NCI-H1417 treated with DMSO at 0.1 percent for 48 hours (cell line): Measurements from ENCODE around the gene ASIC3.
"Not testable (repeated sequence)": the region's sequence is repeated elsewhere in the genome, so short reads cannot be mapped to it uniquely, and the experiment has no call there.

Experiments
- DNase-seq: peaks from one replicate; lab custom pipeline; 2025; lab: John Stamatoyannopoulos, UW

Gene ASIC3

DNA sequence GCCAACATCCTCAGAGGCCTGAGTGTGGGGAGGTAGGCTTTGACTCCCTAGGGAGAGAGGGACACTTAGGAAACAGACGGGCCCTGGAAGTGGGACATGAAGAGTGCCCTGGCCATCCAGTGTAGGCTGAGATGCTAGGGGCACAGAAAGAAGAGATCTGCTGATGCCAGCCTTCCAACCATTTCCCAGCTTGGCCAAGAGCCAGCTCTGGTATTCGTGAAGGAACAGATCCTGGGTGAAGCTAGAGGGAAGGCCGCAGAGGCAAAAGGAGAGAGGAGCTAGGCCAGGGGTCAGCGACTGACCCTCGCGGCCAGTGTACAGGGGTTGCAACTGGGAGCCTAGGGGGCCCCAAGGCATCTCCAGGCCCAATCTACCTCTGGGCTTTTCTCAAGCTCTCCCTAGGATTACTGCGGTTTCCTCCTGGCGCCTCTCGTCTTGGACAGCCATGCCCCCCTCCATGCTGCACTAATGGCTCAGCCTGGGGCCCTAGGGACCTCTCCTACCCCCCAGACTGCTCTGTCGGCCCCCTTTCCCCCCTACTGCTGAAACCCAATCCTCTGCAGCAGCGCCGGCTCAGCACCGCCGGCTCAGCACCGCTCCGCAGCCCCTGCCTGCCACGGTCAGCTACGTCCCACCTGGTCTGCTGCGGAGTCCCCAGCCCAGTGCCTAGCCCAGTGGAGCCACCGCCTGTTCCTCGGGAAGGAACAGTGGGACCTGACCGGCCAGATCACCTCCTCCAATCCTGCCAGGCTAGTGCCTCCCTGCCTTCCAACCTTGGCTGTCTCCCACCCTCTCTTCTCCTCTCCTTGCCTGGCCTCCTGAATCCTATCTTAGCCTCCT lies at the start of gene ASIC3:
Gene ASIC3 (plus strand): TSS at position 556 of the 840 bp plus-strand sequence. CDS start 355 bp downstream, outside the sequence.
- DNase-seq, result no peak

DNA sequence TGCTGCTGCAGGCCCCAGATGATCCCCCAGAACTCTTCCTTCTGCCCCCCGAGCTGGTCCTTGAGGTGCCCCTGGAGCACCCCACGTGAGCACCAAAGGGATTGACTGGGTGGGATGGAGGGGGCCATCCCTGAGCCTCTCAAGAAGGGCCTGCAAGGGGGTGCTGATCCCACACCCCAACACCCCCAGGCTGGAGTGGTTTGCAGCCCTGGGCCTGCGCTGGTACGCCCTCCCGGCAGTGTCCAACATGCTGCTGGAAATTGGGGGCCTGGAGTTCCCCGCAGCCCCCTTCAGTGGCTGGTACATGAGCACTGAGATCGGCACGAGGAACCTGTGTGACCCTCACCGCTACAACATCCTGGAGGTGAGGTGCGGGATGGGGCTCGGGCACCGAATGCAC lies 49.3 kb upstream of the ASIC3 start:
- DNase-seq, result no peak

DNA sequence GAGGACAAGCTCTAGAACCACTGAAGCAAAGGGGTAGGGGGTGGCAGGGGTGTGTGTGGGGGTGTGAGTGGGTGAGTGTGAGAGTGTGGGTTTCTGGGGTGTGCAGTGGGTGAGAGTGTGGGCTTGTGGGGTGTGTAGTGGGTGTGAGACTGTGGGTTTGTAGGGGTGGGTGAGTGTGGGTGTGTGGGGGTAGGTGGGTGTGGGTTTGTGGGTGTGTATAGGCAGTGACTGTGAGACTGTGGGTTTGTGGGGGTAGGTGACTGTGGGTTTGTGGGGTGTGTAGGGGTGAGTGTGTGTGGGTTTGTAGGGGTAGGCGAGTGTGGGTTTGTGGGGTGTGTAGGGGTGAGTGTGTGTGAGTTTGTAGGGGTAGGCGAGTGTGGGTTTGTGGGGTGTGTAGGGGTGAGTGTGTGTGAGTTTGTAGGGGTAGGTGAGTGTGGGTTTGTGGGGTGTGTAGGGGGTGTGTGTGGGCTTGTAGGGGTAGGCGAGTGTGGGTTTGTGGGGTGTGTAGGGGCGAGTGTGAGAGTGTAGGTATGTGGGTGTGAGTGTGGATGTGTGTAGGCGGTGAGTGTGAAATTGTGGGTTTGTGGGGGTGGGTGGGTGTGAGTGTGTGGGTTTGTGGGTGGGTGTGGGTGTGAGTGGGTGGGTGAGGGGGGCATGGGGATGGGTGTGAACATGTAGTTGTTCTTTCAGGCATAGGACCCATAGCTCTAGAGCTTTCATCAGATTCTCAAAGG lies 48.7 kb upstream of the ASIC3 start:
- DNase-seq, result no peak

DNA sequence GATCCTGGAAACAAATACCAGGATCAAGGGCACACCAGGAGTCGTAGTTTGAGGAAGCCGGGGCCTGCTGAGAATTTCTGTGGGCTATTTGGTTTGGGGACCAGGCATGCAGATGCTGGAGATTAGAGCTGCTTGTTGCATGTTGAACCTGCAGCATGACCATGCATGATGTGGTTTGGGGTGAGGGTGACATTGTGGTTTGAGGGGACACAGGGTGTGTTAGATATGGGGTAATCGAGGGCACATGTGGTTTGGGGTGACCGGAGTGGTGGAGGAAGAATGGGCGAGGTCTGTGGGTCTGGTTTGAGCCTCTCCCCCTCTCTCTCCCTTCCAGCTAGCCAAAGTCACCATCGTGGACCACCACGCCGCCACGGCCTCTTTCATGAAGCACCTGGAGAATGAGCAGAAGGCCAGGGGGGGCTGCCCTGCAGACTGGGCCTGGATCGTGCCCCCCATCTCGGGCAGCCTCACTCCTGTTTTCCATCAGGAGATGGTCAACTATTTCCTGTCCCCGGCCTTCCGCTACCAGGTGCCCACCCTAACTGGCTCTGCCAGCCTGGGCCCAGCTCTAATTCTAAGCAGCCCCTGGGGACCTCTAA lies 47.3 kb upstream of the ASIC3 start:
- no peak for DNase-seq

DNA sequence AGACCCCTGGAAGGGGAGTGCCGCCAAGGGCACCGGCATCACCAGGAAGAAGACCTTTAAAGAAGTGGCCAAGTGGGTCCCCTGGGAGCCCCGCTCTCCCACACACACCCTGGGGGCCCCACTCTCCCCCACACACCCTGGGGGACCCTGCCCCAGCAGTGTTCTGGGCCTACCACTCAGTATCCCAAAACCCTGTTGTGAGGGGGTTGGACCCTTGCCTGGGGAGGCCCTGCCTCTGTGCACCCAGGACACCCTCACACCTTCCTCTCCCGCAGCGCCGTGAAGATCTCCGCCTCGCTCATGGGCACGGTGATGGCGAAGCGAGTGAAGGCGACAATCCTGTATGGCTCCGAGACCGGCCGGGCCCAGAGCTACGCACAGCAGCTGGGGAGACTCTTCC lies 46.8 kb upstream of the ASIC3 start:
- DNase-seq, result no peak

DNA sequence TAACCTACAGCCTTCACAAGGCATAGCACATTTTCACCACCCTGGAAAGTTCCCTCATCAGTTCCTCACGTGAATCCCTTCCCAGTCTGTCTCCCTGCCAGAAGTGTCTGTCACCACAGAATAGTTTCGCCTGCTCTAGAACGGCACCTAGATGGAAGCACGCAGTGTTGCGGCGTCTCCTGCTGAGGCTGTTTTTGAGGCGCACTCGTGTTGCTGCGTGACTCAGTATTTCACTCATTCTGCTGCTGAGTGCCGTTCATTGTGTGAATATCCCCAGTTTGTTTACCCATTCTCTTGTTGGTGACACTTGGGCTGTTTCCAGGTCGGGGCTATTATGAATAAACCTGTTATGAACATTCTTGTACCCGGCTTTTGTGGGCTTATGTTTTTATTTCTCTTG lies 44.8 kb upstream of the ASIC3 start:
- DNase-seq, result no peak

DNA sequence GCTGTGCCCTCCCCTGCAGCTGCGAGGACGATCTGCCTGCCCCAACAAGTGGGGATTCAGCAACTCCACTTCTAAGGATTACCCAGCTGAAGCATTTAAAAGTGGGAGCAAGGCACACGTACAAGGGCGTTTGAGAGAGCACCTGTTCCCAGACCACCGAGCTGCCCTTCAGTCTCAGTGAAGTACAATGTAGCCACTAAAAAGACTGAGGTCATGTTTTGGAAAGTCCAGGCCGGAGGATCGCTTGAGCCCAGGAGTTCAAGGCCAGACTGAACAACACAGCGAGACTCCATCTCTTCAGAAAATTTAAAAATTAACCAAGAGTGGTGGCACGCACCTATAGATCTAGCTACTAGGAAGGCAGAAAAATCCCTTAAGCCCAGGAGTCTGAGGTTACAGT lies 42.8 kb upstream of the ASIC3 start:
- DNase-seq, result no peak

DNA sequence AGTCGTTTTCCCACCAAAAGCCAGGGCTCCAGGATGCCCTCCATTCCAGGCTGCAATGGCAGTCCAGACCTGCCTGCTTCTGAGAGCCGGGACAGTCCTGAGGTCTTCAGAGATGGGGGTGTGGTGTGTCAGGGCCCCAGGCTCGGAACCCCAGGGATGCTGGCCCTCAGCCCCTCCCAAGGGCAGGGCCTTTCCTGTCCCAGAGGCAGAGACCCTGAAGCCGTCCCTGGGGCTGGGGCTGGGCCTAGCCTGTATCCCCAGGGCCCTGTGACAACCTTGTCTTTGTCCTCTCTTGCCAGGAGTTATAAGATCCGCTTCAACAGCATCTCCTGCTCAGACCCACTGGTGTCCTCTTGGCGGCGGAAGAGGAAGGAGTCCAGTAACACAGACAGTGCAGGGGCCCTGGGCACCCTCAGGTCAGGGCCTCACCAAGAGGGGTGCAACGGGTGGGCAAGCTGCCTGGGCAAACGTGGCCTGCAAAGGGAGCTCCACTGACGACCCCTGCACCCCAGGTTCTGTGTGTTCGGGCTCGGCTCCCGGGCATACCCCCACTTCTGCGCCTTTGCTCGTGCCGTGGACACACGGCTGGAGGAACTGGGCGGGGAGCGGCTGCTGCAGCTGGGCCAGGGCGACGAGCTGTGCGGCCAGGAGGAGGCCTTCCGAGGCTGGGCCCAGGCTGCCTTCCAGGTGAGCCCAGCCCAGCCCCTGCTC lies 41.6 kb upstream of the ASIC3 start:
- no peak for DNase-seq

DNA sequence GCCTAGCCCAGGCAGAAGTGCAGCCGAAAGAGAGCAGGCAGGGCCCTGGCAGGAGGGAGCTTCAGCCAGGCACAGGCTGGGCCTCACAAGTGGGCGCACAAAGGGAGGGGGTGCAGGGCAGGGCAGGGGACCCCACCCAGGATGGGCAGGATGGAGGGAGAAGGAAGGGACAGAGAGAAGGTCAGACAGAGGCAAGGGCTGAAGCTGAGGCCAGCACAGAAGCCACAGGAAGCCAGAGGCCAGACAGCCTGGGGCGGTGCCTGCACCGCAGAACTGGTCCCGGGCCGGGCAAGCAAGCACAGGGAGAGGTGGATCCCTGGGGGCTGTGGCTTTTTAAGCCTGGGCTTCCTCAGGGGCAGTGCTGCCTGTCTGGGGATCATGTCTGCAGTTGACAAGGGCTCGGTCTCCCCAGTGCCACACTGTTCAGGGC lies 40.8 kb upstream of the ASIC3 start:
- no peak for DNase-seq

DNA sequence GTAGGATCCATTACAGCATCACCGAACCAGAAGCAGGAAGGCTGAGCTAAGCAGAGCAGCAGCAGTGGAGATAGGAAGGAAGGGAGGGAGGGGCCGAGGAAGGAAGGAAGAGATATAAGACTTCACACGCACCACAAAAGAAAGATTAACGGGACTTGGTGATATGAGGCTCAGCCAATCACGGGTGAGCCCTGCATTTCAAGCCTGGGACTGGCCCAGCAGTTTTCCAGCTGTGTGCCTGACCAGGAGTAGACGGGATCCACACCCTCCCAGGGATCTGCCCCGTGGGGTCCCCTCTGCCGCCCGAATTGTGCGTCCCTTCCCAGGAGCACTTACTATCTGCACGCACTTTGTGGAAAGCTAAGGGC lies 40.2 kb upstream of the ASIC3 start:
- DNase-seq, result no peak

DNA sequence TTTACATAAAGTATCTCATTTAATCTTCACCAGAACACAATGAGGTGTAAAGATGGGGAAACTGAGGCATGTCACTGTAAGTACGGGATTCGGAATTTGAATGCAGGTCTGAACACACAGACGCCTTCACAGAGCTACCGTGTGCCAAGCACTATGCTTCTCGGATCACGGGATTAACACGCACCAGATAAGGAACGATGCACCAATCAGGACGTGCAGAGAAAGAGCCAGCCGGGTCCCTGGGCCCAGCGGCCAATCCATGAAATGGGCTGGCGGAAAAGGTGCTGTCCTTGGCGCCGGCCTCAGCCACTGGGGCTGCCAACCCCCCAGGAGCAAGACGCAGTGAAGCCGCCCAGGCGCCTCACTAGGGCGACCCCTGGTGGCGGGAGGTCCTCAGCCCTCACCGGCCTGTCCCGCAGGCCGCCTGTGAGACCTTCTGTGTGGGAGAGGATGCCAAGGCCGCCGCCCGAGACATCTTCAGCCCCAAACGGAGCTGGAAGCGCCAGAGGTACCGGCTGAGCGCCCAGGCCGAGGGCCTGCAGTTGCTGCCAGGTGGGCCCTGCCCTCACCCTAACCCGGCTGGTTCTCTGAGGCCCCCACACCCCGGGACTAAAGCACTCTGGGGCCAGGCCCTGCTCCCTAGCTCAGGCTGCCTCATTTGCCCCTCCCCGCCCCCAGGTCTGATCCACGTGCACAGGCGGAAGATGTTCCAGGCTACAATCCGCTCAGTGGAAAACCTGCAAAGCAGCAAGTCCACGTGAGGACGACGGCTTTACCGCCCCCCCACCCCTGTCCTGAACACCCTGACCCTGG lies 39.6 kb upstream of the ASIC3 start:
- DNase-seq, result no peak

DNA sequence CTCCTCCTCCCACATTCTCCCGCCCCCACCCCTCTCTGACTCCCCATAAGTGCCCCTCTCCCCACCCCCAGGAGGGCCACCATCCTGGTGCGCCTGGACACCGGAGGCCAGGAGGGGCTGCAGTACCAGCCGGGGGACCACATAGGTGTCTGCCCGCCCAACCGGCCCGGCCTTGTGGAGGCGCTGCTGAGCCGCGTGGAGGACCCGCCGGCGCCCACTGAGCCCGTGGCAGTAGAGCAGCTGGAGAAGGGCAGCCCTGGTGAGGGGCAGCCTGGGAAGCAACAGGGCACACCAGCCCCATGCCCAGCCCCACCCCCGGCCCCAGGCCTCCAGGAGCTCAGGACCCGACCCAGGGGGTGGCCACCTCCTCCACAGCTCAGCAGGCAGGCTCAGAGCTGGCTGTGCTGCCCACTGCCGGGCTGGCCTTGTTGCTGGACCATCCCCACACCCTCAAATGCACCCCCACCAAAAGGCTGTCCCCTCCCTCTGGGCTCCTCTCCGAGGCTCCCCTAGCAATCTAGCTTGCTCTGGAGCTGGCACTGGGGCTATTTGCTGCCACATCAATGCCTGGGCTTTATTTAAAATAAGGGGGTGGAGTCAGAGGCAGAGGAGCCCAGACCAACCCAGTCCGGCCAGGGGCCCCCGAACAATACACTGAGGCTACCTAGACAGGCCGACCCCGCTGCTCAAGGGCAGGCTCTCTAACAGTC lies 38.8 kb upstream of the ASIC3 start:
- no peak for DNase-seq

DNA sequence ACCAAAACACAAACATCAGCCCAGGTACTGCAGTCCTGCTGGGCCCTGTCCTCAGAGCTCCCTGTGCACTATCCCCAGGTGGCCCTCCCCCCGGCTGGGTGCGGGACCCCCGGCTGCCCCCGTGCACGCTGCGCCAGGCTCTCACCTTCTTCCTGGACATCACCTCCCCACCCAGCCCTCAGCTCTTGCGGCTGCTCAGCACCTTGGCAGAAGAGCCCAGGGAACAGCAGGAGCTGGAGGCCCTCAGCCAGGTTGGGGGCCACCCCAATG lies 38.4 kb upstream of the ASIC3 start:
- no peak for DNase-seq

DNA sequence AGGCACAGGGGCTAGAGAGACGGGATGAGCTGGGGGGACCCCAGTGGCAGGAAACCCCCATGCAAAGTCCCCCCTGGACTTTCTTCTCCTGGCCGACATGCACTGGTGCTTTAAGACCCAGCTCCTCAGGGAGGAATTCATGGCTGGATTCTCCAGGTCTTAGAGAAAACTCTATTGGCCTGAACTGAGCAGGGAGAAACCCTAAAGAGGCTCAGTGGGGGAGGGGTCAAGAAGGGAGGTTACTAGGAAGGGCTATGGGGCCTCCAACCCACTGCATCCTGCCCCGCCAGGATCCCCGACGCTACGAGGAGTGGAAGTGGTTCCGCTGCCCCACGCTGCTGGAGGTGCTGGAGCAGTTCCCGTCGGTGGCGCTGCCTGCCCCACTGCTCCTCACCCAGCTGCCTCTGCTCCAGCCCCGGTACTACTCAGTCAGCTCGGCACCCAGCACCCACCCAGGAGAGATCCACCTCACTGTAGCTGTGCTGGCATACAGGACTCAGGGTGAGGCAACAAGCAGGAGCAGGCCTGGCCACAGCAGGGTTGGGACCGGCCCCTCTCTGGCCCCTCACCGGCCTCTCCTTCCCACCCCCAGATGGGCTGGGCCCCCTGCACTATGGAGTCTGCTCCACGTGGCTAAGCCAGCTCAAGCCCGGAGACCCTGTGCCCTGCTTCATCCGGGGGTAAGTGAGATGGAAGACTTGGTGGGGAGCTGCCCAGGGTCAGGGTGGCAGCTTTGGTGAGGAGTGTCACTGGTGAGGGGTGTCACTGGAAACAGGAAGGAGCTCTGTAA lies 37.8 kb upstream of the ASIC3 start:
- no peak for DNase-seq

DNA sequence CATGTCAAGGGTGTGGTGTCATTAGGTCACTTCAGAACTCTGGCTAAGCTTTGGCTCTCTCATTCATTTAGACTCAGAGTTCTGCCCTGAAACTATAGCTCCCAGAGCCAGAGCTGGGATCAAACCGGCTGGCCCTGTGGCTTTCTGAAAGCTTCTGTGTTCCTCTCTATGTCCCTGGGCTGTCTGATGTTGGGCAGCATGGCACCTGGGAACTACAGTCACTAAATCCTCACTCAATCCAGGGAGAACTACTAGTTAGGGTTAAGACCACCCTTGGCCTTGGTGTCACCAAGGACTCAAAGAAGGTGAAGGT lies 37.3 kb upstream of the ASIC3 start:
- no peak for DNase-seq

DNA sequence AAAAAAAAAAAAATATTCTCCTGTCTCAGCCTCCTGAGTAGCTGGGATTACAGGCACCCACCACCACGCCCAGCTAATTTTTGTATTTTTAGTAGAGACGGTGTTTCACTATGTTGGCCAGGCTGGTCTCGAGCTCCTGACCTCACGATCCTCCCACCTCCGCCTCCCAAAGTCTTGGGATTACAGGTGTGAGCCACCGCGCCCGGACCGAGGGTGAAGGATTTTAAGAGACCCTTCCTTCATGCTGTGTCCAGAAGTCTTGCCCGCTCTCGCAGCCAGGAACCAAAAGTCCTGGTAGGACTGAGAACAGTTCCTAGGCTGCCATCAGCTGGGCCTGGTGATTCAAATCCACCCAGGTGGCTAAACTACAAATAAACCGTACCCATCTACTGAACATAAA lies 36.7 kb upstream of the ASIC3 start:
- DNase-seq, result not testable (repeated sequence)

DNA sequence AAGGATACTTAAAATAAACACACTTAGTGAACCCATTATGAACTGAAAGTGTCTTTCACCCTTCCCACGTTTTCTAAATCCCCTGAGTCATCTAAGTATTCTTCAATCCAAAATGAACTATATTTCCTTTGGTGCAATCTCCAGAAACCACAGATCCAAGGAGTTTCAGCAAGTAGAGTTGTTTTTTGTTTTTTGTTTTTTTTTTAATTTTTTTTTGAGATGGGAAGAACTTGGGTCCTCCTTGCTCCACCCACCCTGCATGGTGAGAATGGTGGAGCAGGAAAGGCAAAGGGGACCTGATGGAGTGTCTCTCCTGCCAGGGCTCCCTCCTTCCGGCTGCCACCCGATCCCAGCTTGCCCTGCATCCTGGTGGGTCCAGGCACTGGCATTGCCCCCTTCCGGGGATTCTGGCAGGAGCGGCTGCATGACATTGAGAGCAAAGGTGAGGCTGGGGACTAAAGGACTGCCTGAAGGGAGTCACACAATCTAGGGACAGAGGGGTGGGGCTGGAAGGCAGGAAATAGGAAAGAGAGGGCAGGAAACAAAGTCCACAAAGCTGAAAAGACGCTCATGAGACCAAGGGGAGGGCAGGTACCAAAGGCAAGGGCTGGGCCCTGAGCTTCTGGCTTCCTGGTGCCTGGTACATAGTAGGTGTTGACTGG lies 36.2 kb upstream of the ASIC3 start:
- DNase-seq, result no peak

DNA sequence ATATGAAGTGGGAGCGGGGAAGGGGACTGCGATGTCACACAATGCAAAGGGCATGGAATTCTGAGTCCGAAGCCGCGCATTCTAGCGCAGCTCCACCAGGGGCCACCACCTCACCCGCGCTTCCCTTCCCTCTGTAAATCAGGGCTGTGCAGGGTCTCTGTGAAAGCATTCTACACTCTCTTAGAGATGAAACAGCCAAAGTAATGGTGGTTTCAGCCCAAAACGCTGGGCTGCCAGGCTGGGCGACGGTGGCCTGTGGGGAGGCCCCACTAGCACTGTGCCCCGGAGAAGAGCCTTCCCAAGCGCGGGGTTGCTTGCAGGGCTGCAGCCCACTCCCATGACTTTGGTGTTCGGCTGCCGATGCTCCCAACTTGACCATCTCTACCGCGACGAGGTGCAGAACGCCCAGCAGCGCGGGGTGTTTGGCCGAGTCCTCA lies 35.4 kb upstream of the ASIC3 start:
- DNase-seq, result no peak

DNA sequence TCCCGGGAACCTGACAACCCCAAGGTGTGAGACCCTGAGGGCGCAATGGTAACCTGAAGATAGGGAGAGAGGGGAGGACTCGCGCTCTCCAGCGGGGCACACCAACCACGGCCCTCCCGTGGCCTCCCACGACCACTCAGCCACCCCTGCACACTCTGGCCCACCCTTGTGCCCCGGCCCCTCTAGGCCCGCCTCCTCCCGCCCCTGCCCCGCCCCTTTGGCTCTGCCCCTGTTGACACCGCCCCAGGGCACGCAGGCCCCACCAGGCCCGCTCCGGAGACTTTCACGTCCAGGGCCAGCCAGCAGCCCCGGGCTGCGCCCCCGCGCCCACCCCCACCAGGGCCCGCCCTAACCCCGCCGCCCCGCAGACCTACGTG lies 35.0 kb upstream of the ASIC3 start:
- no peak for DNase-seq
